Neural progenitor cell (in vitro differentiated cells): ENCODE results near the gene NOS1AP.

ENCODE experiments used
- CTCF ChIP-seq: fragments of 200-600 bp; sonication (generic); IDR thresholded peaks from 2 replicates; pipeline ENCODE4 v1.5.1; 2017; ENCODE audit warnings: antibody characterized with exemption, mild to moderate bottlenecking
- EZH2 ChIP-seq: fragments of 200-600 bp; sonication (generic); IDR thresholded peaks from 2 replicates; pipeline ENCODE4 v1.6.1; 2017; ENCODE audit warnings: antibody characterized with exemption, mild to moderate bottlenecking, moderate library complexity

GRCh38 chr1:162297208-162297607 lies 227.7 kb downstream of the NOS1AP start:
- TF ChIP-seq CTCF (no peak), EZH2 (no peak)
